GM23248 (cell line): ENCODE measurements around the gene DDI2.

Experiments
- EZH2 ChIP-seq: fragments of 200-600 bp; sonication (generic); IDR thresholded peaks from 2 replicates; pipeline ENCODE4 v1.6.1; 2018; ENCODE audit warnings: antibody characterized with exemption, mild to moderate bottlenecking; ENCODE audit not compliant: insufficient read depth, poor library complexity, severe bottlenecking
- EZH2phosphoT487 ChIP-seq: fragments of 200-600 bp; sonication (generic); IDR thresholded peaks from 2 replicates; pipeline ENCODE4 v1.6.1; 2018; ENCODE audit warnings: antibody characterized with exemption, moderate library complexity, mild to moderate bottlenecking, low read depth; ENCODE audit not compliant: insufficient read depth

GRCh38 chr1:15717418-15718125, 100.3 kb downstream of the DDI2 start:
- TF ChIP-seq EZH2 (no peak), EZH2phosphoT487 (no peak)
